ENCODE results near the gene SPECC1L. TPM values are rescaled to one million over a fixed set of nuclear protein-coding genes. Genes with fewer than 3 reads are reported as not detected.

SPECC1L gene
- total RNA-seq, 2 donors from 2014 or later: 61.9 to 69.1 TPM

DNA sequence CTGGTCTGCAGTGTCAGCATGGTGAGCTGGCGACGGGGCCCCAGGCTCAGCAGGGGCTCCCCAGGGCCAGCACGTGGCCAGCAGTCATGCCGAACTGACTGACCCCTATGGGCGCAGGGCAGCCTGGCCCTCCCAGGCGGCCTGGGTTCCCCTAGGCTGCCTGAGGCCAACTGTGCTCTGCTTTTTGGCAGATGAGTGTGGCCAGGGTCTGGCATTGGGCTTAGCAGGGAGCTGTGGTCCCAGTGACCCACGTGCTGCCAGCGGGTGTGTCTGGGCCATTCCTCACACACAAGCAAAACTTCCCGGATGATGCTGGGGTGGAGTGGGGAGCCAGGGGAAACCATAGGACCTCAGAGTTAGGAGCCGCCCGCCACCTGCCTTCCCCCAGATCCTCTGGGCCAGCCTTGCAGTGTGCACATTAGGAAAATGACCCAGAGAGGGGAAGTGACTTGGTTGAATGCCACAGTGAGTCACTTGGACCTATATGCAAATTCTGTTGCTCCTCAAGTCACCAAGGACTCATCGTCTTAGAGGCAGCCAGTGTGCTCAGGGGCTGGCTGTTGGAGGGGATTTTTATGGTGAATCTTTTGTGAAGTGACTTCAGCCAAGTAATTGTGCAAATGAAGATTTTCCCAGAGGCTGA is 163.3 kb downstream of the SPECC1L start:
- DNase-seq: peak; percentile 30
- TF ChIP-seq, protein P1, sequence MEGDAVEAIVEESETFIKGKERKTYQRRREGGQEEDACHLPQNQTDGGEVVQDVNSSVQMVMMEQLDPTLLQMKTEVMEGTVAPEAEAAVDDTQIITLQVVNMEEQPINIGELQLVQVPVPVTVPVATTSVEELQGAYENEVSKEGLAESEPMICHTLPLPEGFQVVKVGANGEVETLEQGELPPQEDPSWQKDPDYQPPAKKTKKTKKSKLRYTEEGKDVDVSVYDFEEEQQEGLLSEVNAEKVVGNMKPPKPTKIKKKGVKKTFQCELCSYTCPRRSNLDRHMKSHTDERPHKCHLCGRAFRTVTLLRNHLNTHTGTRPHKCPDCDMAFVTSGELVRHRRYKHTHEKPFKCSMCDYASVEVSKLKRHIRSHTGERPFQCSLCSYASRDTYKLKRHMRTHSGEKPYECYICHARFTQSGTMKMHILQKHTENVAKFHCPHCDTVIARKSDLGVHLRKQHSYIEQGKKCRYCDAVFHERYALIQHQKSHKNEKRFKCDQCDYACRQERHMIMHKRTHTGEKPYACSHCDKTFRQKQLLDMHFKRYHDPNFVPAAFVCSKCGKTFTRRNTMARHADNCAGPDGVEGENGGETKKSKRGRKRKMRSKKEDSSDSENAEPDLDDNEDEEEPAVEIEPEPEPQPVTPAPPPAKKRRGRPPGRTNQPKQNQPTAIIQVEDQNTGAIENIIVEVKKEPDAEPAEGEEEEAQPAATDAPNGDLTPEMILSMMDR (conservative IDR thresholded peaks at IDR 0.05): no peak
- no peak overlapping the region for H3K27ac ChIP-seq (ENCODE audit: low read depth, low read length)

GRCh38 chr22:24434471-24435322 is 164.1 kb downstream of the SPECC1L start:
- H3K4me3 Mint-ChIP-seq: no peak overlapping the region
- H3K27ac ChIP-seq (ENCODE audit: low read depth, low read length): no peak overlapping the region
- WGBS, 2 experiments (ENCODE audit: insufficient coverage in 1 of 2, insufficient read length in 1 of 2): 91 to 93% methylated on average over 8 to 16 of the region's 16 CpGs
- no peaks in the 10 kb centered on the region for H3K4me1 Mint-ChIP-seq
- H3K4me3 ChIP-seq (ENCODE audit: low read length): no peak overlapping the region
- H3K4me1 ChIP-seq (ENCODE audit: control insufficient read depth, insufficient read depth, low read length): no peaks in the 10 kb centered on the region
- no peak overlapping the region for H3K27ac Mint-ChIP-seq
- H3K9me3 Mint-ChIP-seq: no peaks in the 10 kb centered on the region
- no peaks in the 10 kb centered on the region for H3K36me3 Mint-ChIP-seq (ENCODE audit: low read depth)
- H3K36me3 ChIP-seq (ENCODE audit: control insufficient read depth, insufficient read depth, low read length): no peaks in the 10 kb centered on the region
- no peaks in the 10 kb centered on the region for H3K9me3 ChIP-seq (ENCODE audit: control insufficient read depth, low read length)
- H3K9ac ChIP-seq (ENCODE audit: extremely low read depth, low read length, poor library complexity, severe bottlenecking): no peak overlapping the region
- no peaks in the 10 kb centered on the region for H3K27me3 Mint-ChIP-seq (ENCODE audit: insufficient read depth)
- no peaks in the 10 kb centered on the region for H3K27me3 ChIP-seq (ENCODE audit: control insufficient read depth, insufficient read depth, low read length, poor library complexity, severe bottlenecking)
- DNase-seq: peak; percentile 36
- TF ChIP-seq, protein P1 (conservative IDR thresholded peaks at IDR 0.05): no peak

More for the DNA sequence above, 163.3 kb downstream of the SPECC1L start:
- Histone ChIP-seq H3K27me3 (ENCODE audit: control insufficient read depth, insufficient read depth, low read length, poor library complexity, severe bottlenecking) (no peaks in the 10 kb centered on the region), H3K36me3 (ENCODE audit: control insufficient read depth, insufficient read depth, low read length) (no peaks in the 10 kb centered on the region), H3K9me3 (ENCODE audit: control insufficient read depth, low read length) (no peaks in the 10 kb centered on the region), H3K4me1 (ENCODE audit: control insufficient read depth, insufficient read depth, low read length) (no peaks in the 10 kb centered on the region), H3K4me3 (ENCODE audit: low read length) (no peak overlapping the region), H3K9ac (ENCODE audit: extremely low read depth, low read length, poor library complexity, severe bottlenecking) (no peak overlapping the region)
- Mint-ChIP-seq H3K27me3 (ENCODE audit: insufficient read depth) (no peaks in the 10 kb centered on the region), H3K9me3 (no peaks in the 10 kb centered on the region), H3K27ac (no peak overlapping the region), H3K4me1 (no peaks in the 10 kb centered on the region), H3K36me3 (ENCODE audit: low read depth) (no peaks in the 10 kb centered on the region), H3K4me3 (no peak overlapping the region)
- WGBS, 2 experiments (ENCODE audit: insufficient coverage in 1 of 2, insufficient read length in 1 of 2): 85 to 87% methylated on average over 6 to 12 of the region's 12 CpGs

DNA sequence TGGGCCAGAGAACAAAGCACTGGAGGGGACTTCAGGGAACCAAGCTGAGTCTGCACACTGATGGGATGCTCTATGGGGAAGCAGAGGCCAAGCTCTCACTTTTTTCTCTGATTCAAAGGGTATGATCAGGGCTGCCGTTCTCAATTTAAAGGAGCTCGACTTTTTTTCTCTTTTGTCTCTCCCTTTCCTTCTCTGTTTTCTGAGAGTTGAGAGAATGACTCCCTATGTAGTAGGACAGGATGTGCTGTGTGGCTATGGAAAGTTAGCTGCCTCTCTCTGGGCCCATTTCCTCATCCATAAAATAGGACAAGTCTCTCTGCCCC is 164.7 kb downstream of the SPECC1L start:
- Histone ChIP-seq H3K4me3 (ENCODE audit: low read length) (no peak overlapping the region), H3K9me3 (ENCODE audit: control insufficient read depth, low read length) (no peaks in the 10 kb centered on the region), H3K27me3 (ENCODE audit: control insufficient read depth, insufficient read depth, low read length, poor library complexity, severe bottlenecking) (no peaks in the 10 kb centered on the region), H3K27ac (ENCODE audit: low read depth, low read length) (no peak overlapping the region), H3K36me3 (ENCODE audit: control insufficient read depth, insufficient read depth, low read length) (no peaks in the 10 kb centered on the region), H3K4me1 (ENCODE audit: control insufficient read depth, insufficient read depth, low read length) (no peaks in the 10 kb centered on the region), H3K9ac (ENCODE audit: extremely low read depth, low read length, poor library complexity, severe bottlenecking) (no peak overlapping the region)
- TF ChIP-seq, protein P1 (conservative IDR thresholded peaks at IDR 0.05): no peak
- Mint-ChIP-seq H3K4me1 (no peaks in the 10 kb centered on the region), H3K27ac (no peak overlapping the region), H3K36me3 (ENCODE audit: low read depth) (no peaks in the 10 kb centered on the region), H3K4me3 (no peak overlapping the region), H3K27me3 (ENCODE audit: insufficient read depth) (no peaks in the 10 kb centered on the region), H3K9me3 (no peaks in the 10 kb centered on the region)
- 74% methylated on average over 2 of the region's 2 CpGs; no CpG with 5 or more reads in 1 of the 2 experiments for WGBS, 2 experiments (ENCODE audit: insufficient coverage in 1 of 2, insufficient read length in 1 of 2)
- no peak for DNase-seq
